GM12878 (cell line): ENCODE data around the gene TRIB2. TPM values are rescaled to one million over a fixed set of nuclear protein-coding genes. Genes with fewer than 3 reads are reported as not detected.

Experiments used
- ATAC-seq: fragments of 200-7000 bp; cut with Tn5 transposase; 3 replicates; pipeline ENCODE4 v1.9.1; 2020; ENCODE audit warnings: mild to moderate bottlenecking, moderate library complexity
- BruUV-seq: library from RNA; stranded (reverse); fragments of 400-500 nt; replicated peaks from 2 replicates; lab custom pipeline; 2021; lab: Mats Ljungman, UMichigan
- CTCF ChIA-PET: fragments of 300-600 bp; sonication (Branson Sonifier 250); formaldehyde crosslinking; extraction: SDS; loops from one replicate; lab custom pipeline; 2021; ENCODE audit warnings: inconsistent platforms; lab: Yijun Ruan, JAX
- POLR2A ChIA-PET: fragments of 350-600 bp; formaldehyde crosslinking; extraction: SDS; loops from one replicate; lab custom pipeline; 2021; ENCODE audit warnings: inconsistent platforms; lab: Charles Lee
- RAD21 ChIA-PET: fragments of 300-600 bp; sonication (Branson Sonifier 250); formaldehyde crosslinking; loops from one replicate; lab custom pipeline; 2023; ENCODE audit warnings: antibody characterized with exemption; ENCODE audit not compliant: unreplicated experiment; lab: Charles Lee
- SMC1A ChIA-PET: fragments of 300-600 bp; sonication (Branson Sonifier 250); formaldehyde crosslinking; loops from one replicate; lab custom pipeline; 2023; ENCODE audit not compliant: unreplicated experiment, uncharacterized antibody; lab: Charles Lee
- DNase-seq: peaks from one replicate; pipeline ENCODE4 v3.0.0-alpha.2; 2011; ENCODE audit warnings: low read depth, low spot score
- FAIRE-seq: peaks from 3 replicates; lab custom pipeline; 2011; peaks lifted over from hg19 to GRCh38; lab: Jason Lieb, UNC
- H2AFZ ChIP-seq: 2 replicates; pipeline ENCODE4 v1.6.0; 2011; ENCODE audit warnings: low read depth, low read length, control low read depth; ENCODE audit not compliant: control insufficient read depth
- H3K27ac ChIP-seq: 2 replicates; pipeline ENCODE4 v1.5.1; 2011; ENCODE audit warnings: control low read depth; ENCODE audit not compliant: control insufficient read depth, insufficient read depth
- H3K27me3 ChIP-seq, 2 experiments: replicated peaks in 1 of 2; 2 replicates each; pipeline versions ENCODE4 v1.6.0 to v1.6.1; 2011; ENCODE audit warnings: low read length in 1 of 2; ENCODE audit not compliant: control insufficient read depth in 2 of 2, insufficient read depth in 2 of 2
- H3K36me3 ChIP-seq, 2 experiments: 2 replicates each; pipeline ENCODE4 v1.5.1; 2011; ENCODE audit warnings: low read length in 1 of 2; ENCODE audit not compliant: control insufficient read depth in 2 of 2, insufficient read depth in 2 of 2
- H3K4me1 ChIP-seq: 2 replicates; pipeline ENCODE4 v1.6.1; 2011; ENCODE audit warnings: mild to moderate bottlenecking, low read length, moderate library complexity, mixed read lengths; ENCODE audit not compliant: control insufficient read depth, insufficient read depth
- H3K4me2 ChIP-seq: 2 replicates; pipeline ENCODE4 v1.6.0; 2011; ENCODE audit warnings: control low read depth; ENCODE audit not compliant: control insufficient read depth, insufficient read depth
- H3K4me3 ChIP-seq: fragments of 200-600 bp; sonication (generic); 2 replicates; pipeline ENCODE4 v1.5.1; 2016
- H3K79me2 ChIP-seq: 2 replicates; pipeline ENCODE4 v1.6.0; 2011; ENCODE audit warnings: low read length; ENCODE audit not compliant: control insufficient read depth, insufficient read depth
- H3K9ac ChIP-seq: 2 replicates; pipeline ENCODE4 v1.8.0; 2011; ENCODE audit warnings: low read length, control low read depth, mixed read lengths; ENCODE audit not compliant: control insufficient read depth, insufficient read depth
- H3K9me3 ChIP-seq: replicated peaks from 3 replicates; pipeline ENCODE4 v1.5.1; 2011; ENCODE audit warnings: mild to moderate bottlenecking, low read length; ENCODE audit not compliant: control insufficient read depth, insufficient read depth
- H4K20me1 ChIP-seq: 2 replicates; pipeline ENCODE4 v1.6.0; 2011; ENCODE audit not compliant: control insufficient read depth, insufficient read depth
- SIN3A ChIP-seq: IDR thresholded peaks from 2 replicates; pipeline ENCODE4 v1.6.1; 2012; ENCODE audit warnings: low read depth, low read length, improper control_type of control experiment
- SMC3 ChIP-seq: IDR thresholded peaks from 2 replicates; pipeline ENCODE4 v1.6.1; 2011; ENCODE audit warnings: low read length, improper control_type of control experiment, borderline replicate concordance
- SUZ12 ChIP-seq: fragments of 200-600 bp; sonication (generic); IDR thresholded peaks from one replicate; pipeline ENCODE4 v1.6.1; 2018; ENCODE audit warnings: antibody characterized with exemption, mild to moderate bottlenecking; ENCODE audit not compliant: unreplicated experiment
- TCF12 ChIP-seq: IDR thresholded peaks from 2 replicates; pipeline ENCODE4 v1.6.1; 2011; ENCODE audit warnings: low read depth, mild to moderate bottlenecking, low read length
- ZZZ3 ChIP-seq: IDR thresholded peaks from 2 replicates; pipeline ENCODE4 v1.6.1; 2011; ENCODE audit warnings: low read depth; ENCODE audit not compliant: control insufficient read depth, insufficient read length
- WGBS: methylation state at CpG from one replicate; pipeline ENCODE4 v1.1.6; 2016; ENCODE audit warnings: low lambda C conversion rate; ENCODE audit not compliant: insufficient replicate concordance, insufficient coverage; ENCODE audit errors: missing lambda C conversion rate; 5-methylcytosine and 5-hydroxymethylcytosine counted together
- in situ Hi-C: fragments of 300-500 bp; cut with MboI; formaldehyde crosslinking; loops from 9 replicates; pipeline ENCODE4 v1.14.3; 2018; ENCODE audit warnings: mixed read lengths
- intact Hi-C: fragments of 100-400 bp; cut with micrococcal nuclease; formaldehyde crosslinking; loops from one replicate; pipeline ENCODE4 v1.14.2; 2022; ENCODE audit not compliant: unreplicated experiment
- polyA plus RNA-seq, 11 experiments: library from polyadenylated mRNA; depleted of rRNA in 4 of 11; unstranded in 6 of 11; stranded (reverse) in 5 of 11; fragments of >200 nt; fragmentation: Nextera tagmentation in 4 of 11; fragmentation: Illumina TruSeq in 1 of 11; extraction: Ambion mirVana in 4 of 11; extraction: Trizol in 1 of 11; gene quantifications; 1 replicate in 1 of 11; 2 replicates in 10 of 11; pipeline versions ENCODE4 v1.2.1 to v1.2.3, GENCODE V29; 2011 to 2016; ENCODE audit warnings: inconsistent platforms in 2 of 11, missing spikeins in 2 of 11, low read depth in 1 of 11
- total RNA-seq, 4 experiments: library from RNA; depleted of rRNA in 3 of 4; stranded (reverse); fragments of >200 nt in 3 of 4; fragmentation: Illumina TruSeq in 1 of 4; extraction: Trizol in 1 of 4; gene quantifications; 2 replicates each; pipeline versions ENCODE4 v1.2.1 to v1.2.3, GENCODE V29; 2013 to 2021
- TF ChIP-seq, protein P1 (sequence below): IDR thresholded peaks from 2 replicates; pipeline ENCODE4 v1.6.1; 2011; ENCODE audit warnings: mild to moderate bottlenecking, low read depth, low read length, moderate library complexity; ENCODE audit not compliant: insufficient replicate concordance
- TF ChIP-seq, protein P2 (sequence below): fragments of 150-350 bp; IDR thresholded peaks from 2 replicates; pipeline ENCODE4 v1.6.1; 2016; ENCODE audit warnings: low read depth, low read length

TRIB2 gene
- total and polyA plus RNA-seq, 10 of the 15 experiments (the other 5 are each of a cell fraction or from before 2014, with no cell fraction given): 1.6 to 9.2 (median 5.2) TPM

DNA sequence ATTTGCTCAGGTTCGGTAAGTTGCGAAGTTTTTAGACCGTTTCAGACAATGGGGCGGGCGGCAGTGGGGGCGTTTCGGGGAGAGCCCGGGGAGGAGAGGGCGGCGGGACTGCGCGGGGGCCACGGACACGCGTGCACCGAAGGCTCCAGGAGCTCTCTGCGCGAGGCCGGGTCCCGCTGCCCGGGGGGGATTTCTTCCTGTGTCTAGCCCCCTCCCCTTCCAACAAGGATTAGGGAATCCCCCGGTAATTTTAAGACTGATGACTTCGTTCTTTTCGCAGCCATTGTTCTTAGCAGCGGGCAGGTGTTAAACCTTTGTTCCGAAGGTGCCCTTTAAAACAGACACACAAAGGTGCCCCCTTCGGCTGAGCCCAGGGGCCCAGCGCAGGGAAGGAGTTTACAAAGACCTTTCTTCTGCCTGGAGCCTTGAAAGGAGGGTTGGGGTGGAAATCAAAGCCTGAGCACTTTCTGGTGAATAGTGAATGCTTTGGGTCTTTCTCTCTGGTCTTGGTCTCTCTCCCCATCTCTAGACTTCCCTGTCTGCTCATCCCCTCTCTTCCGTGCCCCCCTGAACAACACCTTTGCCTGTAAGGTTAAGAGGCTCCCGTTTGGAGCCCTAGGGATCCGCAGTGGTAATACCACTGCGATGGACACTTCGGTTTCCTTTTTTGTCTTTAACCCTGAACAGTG is 2.1 kb downstream of the TRIB2 start (continued):
- TF ChIP-seq ZZZ3 (no peak), TCF12 (no peak), SMC3 (no peak), SIN3A (no peak)
- TF ChIP-seq, protein P1, sequence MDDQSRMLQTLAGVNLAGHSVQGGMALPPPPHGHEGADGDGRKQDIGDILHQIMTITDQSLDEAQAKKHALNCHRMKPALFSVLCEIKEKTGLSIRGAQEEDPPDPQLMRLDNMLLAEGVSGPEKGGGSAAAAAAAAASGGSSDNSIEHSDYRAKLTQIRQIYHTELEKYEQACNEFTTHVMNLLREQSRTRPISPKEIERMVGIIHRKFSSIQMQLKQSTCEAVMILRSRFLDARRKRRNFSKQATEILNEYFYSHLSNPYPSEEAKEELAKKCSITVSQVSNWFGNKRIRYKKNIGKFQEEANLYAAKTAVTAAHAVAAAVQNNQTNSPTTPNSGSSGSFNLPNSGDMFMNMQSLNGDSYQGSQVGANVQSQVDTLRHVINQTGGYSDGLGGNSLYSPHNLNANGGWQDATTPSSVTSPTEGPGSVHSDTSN: no peak
- TF ChIP-seq, all 136 proteins: peak for 0

DNA sequence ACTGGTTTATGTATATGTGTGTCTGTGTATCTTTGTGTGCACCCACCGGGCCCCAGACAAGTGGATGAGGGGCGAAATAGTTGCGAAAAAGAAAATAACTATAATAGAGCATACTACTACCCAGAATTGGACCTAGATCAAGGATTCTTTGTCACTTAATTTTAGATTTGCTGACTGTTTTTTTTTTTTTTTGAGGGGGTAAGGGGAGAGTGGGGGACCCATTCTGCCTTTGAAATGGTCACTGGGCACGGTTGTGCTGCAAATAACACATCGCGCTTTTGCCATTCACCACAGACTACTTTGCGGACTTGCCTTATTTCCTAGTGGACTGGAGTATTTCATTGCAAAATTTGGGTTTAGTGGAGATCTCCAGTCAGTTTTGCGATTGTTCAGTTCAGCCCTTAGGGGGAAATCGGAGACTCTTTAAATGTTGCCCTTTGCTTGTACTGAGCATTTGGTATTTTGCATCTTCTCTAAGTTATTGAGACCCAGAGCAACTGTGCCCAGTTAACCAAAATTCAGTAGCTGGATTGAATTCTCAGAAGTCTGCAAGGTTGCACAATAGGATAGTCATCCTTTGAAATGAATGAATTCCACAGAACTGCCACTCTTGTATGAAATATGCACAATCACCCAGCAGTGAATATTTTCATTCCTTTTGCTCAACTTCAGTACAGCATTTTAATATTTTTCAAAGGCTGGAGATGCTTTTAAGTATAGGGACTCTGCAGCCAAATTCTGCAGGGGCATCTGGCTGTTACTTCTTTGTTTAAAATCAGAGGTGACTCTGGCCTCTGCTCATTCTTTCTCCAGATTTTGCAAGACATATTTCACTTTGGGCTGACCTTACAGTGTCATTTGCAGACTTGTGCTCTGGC is 2.9 kb downstream of the TRIB2 start:
- ATAC-seq (no peak), FAIRE-seq (no peak), DNase-seq (no peak)
- Histone ChIP-seq H3K36me3 (no peaks in the 10 kb centered on the region), H3K9me3 (no peaks in the 10 kb centered on the region), H3K9ac (no peak overlapping the region), H3K4me1 (peaks cover 3% of the 10 kb centered on the region; the same call in 1 of the 2 replicates), H3K27ac (no peak overlapping the region), H3K4me2 (no peak overlapping the region), H2AFZ (no peak overlapping the region), H3K79me2 (no peaks in the 10 kb centered on the region), H3K4me3 (0 out of 2 replicates have a peak overlapping the region, but pooled peaks have one; percentile 87), H4K20me1 (0 out of 2 replicates have a peak, but pooled peaks cover 3% of the 10 kb centered on the region), H3K27me3 (peaks cover 0 to 18% of the 10 kb centered on the region in 2 experiments; a peak in 2 of 4 replicates)
- WGBS: 43% methylated on average over 9 of the region's 9 CpGs
- POLR2A ChIA-PET: no interaction called here
- in situ Hi-C loops (loop anchor here (5.0 kb wide), 1 partner anchor 887 kb away; no protein-coding TSS in a partner anchor), intact Hi-C loops (loop anchor here (5.0 to 10.0 kb wide), 5 partner anchors 177 to 675 kb away; no protein-coding TSS in a partner anchor)
- BruUV-seq: no TSS peak
- SMC1A ChIA-PET: interaction anchor here (0.9 to 1.5 kb wide), 4 partner anchors 10 to 280 kb away, joined by 3 to 5 read pairs (median 4); no protein-coding TSS in a partner anchor
- RAD21 ChIA-PET: no interaction called here
- CTCF ChIA-PET: interaction anchor here (1.2 to 2.1 kb wide), 4 partner anchors 10 to 892 kb away, joined by 3 to 8 read pairs (median 8); no protein-coding TSS in a partner anchor
- TF ChIP-seq, protein P2, sequence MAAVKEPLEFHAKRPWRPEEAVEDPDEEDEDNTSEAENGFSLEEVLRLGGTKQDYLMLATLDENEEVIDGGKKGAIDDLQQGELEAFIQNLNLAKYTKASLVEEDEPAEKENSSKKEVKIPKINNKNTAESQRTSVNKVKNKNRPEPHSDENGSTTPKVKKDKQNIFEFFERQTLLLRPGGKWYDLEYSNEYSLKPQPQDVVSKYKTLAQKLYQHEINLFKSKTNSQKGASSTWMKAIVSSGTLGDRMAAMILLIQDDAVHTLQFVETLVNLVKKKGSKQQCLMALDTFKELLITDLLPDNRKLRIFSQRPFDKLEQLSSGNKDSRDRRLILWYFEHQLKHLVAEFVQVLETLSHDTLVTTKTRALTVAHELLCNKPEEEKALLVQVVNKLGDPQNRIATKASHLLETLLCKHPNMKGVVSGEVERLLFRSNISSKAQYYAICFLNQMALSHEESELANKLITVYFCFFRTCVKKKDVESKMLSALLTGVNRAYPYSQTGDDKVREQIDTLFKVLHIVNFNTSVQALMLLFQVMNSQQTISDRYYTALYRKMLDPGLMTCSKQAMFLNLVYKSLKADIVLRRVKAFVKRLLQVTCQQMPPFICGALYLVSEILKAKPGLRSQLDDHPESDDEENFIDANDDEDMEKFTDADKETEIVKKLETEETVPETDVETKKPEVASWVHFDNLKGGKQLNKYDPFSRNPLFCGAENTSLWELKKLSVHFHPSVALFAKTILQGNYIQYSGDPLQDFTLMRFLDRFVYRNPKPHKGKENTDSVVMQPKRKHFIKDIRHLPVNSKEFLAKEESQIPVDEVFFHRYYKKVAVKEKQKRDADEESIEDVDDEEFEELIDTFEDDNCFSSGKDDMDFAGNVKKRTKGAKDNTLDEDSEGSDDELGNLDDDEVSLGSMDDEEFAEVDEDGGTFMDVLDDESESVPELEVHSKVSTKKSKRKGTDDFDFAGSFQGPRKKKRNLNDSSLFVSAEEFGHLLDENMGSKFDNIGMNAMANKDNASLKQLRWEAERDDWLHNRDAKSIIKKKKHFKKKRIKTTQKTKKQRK: no peak
- TF ChIP-seq SUZ12: peak; percentile 2
